HG02884 (cell line): ENCODE results near the gene UBP1.

Experiments
- ATAC-seq: cut with Tn5 transposase; IDR thresholded peaks from one replicate; pipeline ENCODE4 v1.9.1; 2021; ENCODE audit warnings: mild to moderate bottlenecking, moderate library complexity; ENCODE audit not compliant: unreplicated experiment

Gene UBP1

DNA sequence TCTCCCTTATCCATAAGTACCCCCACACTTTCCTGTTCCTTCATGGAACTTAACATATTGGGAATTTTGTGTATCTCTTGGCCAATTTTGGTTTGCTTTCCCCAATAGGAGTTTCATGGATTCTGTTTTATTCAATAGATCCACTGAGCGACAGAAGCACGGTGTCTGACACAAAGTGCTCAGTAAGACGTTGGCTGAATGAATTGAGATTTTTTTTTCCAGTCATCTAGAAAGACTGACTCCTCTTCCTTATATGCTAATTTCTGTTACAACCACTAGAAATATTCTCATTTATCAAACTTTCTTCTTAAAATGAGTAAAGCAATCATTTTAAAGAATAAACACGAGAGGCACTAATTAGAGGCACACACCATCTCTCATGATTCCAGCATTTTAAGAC lies 48.1 kb downstream of the UBP1 start:
- no peak for ATAC-seq

GRCh38 chr3:33391255-33391995 lies 48.8 kb downstream of the UBP1 start:
- no peak for ATAC-seq

GRCh38 chr3:33389908-33390307 lies 50.3 kb downstream of the UBP1 start:
- ATAC-seq = no peak

- no peak for ATAC-seq
Observed at GRCh38 chr3:33388374-33389100, 51.7 kb downstream of the UBP1 start.

GRCh38 chr3:33386631-33387030 lies 53.6 kb downstream of the UBP1 start:
- no peak for ATAC-seq

DNA sequence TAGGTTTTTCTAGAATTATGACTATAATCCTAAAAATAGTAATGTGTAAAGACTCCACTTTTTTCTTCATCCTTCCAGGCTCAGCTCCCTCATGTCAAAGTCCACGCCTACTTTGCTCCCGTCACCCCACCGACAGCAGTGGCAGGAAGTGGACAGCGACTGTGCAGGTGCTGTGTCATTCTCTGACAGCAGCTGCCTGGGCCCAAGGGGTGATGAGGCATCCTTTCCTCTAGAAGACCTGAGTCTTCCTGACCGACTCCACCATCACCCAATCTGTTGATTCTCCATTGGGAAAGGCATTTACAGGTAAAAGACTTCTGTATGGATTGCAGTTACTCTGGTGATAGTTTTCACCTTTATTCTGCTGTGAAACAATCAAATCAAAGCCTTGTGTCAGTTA lies 54.8 kb downstream of the UBP1 start:
- no peak for ATAC-seq

DNA sequence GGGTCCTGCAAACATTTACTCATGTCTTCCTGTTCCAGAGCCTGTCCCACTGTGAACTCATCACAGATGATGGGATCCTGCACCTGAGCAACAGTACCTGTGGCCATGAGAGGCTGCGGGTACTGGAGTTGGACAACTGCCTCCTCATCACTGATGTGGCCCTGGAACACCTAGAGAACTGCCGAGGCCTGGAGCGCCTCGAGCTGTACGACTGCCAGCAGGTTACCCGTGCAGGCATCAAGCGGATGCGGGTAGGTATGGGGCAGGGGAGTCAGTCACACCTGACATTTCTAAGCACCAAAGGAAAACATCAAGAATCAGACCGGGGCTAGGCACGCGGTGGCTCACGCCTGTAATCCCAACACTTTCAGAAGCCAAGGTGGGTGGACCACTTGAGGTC lies 56.3 kb downstream of the UBP1 start:
- ATAC-seq = no peak

GRCh38 chr3:33380653-33381052 lies 59.6 kb downstream of the UBP1 start:
- ATAC-seq = no peak

- no peak for ATAC-seq
Observed at GRCh38 chr3:33377931-33378330, 62.3 kb downstream of the UBP1 start.

- ATAC-seq = no peak
Observed at GRCh38 chr3:33377489-33377888, 62.7 kb downstream of the UBP1 start.

DNA sequence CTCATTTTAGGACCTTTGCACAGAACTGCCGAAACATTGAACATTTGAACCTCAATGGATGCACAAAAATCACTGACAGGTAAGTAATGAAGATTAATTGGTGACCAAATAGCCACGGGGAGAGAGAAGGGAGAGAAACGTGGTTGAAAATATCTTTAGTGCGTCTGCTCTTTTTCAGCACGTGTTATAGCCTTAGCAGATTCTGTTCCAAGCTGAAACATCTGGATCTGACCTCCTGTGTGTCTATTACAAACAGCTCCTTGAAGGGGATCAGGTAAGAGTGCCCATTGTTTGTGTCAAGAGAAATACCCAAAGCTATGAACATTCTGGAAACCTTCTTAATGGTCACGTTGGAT lies 67.1 kb downstream of the UBP1 start:
- ATAC-seq = no peak

DNA sequence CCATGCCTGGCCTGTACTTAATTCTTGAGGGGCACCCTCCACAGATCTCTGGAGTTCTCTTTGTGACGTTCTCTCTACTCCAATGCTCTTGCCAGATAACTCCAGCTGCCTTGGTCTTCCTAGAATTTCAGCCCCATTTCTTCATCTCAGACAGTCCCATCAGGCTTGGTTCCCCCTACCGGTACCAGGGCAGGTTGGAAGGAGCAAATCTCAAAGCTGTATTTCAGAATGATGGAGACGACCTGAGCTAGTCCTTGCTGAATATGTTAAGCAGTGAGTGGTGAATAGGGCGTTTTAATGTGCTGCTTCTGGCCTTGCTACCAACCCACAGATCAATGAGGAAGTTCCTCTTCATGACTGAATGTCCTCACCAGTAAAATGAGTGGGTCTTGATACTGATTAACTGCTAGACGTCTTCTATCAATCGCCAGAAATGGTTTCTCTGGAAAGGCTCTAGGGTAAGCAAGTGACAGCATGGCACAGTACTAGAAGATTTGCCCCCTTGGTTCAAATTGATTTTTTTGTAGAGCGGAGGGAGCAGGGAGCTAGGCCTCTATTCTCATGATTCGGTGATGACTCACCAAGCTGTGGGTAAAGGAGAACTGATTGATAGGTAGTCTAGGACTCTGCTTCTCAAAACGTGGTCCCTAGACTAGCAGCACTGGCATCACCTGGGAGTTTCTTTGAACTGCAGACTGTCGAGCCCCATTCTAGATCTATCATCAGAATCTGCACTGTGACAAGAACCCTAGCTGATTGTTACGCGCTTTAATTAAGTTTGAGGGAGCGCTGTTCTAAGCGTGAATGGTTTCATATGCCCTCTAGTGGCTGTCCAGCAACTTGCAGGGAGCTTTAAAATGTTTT lies 67.8 kb downstream of the UBP1 start:
- ATAC-seq = no peak

DNA sequence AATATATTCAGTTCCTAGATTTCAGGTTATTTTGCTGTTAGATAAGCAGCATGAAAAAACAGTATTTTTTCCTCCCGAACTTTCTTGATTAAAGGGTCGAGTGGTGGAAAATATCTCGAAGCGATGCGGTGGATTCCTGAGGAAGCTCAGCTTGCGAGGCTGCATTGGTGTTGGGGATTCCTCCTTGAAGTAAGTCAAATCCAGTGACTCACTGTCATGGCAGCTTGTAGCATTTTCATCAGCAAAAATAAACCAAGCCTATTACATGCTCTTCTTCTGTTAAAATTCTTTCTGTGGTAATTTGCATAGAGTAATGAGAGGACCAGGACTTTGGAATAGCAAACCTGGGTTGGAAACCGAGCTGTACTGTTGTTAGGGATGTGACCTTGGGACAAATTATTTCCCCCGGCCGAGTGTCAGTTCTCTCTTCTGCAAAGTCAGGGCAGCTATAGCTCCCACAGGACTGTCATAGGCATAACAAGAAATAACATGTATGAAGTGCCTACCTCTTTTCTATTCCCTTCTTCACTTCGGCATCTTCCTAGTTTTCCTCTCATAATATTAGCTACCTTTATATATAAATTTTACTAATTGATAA lies 75.6 kb downstream of the UBP1 start:
- ATAC-seq = no peak

DNA sequence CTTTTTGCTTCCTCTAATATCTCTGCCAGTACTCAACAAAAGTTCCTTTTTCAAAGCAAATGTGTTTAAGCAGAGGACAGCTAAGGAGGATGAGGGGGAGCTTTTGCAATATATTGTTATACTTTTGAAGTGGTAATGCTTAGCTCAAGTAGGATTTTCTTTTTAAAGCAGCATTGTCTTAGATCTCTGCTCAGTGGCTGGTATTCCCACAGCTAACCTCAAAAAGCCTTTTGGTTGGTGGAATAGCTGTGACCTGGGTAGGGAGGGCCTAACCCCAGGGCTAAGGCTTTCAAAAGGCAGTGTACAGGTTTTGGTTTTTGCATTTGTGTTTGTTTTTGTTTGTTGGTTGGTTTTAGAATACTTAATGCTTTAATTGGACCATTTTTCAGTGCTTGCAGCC lies 76.1 kb downstream of the UBP1 start:
- ATAC-seq = no peak

- no peak for ATAC-seq
Observed at GRCh38 chr3:33363113-33363800, 76.9 kb downstream of the UBP1 start.

DNA sequence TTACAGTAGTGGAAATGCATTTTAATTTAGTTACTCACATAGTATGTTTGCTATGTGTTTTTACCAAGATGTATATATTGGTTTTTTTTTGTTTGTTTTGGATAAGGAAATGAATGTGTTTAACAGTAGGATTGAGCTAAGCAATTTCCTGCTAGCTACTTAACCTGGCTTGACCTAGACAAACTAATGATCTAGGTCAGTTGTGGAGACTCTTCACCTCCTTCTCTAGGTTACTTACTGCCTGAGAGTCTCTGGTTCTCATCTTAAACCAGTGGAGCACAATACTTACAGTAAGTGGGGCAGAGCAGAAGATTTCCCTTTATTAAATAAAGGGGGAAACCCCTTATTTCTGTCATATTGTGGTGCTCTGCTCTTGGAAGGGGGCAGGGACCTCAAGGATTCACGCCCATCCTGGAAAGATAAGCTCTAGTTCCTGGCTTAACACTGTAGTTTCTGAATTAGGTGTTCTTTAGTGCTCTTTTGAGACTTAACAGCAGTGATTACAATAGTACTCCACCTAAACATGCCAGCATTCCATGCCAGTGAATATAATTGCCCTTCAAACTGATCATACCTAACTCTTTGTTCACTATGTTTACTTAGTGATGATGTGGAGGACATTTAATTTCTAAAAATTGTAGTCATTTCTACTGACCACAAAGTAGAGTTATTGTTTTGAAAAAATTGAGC lies 79.9 kb downstream of the UBP1 start:
- ATAC-seq = no peak

DNA sequence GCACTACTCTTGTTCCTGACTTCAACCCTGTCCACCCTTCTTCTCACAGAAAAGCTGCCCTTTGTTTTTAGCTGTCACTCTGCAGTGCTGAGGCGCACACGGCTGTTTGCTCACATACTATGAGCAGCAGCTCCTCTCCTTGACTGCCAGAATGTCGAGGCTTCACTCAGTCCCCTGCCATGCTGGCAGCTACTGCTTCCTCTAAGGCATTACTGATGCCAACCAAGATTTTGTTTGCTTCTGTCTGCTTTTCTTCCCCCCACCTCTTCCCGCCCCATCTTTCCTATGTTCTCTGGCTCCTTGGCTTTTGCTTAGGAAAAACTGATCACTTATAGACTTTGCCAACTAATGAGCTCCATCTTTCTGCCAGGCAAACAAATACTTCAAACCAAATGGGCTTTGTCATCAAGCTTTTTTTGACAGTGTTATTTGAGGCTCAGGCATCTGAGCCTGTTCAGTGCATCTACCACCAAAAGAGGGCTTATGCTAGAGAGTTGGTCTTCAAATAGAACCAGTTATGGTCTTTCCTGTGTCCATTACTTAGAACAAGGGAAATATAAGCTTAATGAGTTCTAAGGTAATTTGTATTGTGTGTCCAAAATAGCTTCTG lies 81.9 kb downstream of the UBP1 start:
- no peak for ATAC-seq

DNA sequence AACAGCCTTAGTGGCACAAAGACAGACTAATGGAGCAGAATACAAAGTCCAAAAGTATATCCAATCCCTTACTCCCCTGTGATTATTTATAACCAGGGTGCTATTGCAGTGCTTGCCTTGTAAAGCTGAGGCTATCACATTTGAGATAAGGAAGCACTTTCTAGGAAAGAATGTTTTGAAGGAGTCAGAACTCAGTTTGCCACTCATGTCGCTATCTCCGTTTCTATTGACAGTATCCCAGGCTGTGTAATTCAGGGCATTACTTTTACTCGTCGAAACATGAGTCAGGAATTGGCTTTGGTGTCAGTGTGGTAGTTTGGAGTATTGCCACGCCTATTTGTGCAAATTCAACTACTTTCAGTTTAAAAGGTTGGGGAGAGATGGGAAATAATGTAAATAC lies 84.6 kb downstream of the UBP1 start:
- no peak for ATAC-seq

DNA sequence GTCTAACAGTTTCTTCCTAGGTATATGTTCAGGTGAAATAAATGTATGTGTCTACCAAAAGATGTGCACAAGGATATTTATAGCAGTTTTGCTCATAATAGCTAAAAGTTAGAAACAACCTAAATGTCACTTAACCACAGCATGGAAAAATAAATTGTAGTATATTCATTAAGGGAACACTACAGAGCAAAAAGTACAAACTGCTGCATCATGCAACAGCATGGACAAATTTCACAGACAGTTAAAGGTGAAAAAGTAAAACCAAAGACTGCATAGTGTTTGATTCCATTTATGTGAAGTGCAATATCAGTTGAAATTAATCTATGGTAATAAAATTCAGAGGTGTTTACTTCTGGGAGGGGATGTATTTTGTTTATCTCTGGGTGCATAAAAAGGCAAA lies 100.4 kb downstream of the UBP1 start:
- no peak for ATAC-seq
